GM10266 (cell line): ENCODE data around the gene RASSF7.

Experiments used
- DNase-seq: peaks from one replicate; pipeline ENCODE4 v3.0.0; 2012; ENCODE audit errors: extremely low spot score
- TF ChIP-seq, protein P1 (sequence below): IDR thresholded peaks from 2 replicates; pipeline ENCODE4 v1.5.1; 2012; ENCODE audit warnings: mild to moderate bottlenecking, low read depth; ENCODE audit not compliant: control insufficient read depth, insufficient read depth; ENCODE audit errors: missing control alignments

The RASSF7 gene

DNA sequence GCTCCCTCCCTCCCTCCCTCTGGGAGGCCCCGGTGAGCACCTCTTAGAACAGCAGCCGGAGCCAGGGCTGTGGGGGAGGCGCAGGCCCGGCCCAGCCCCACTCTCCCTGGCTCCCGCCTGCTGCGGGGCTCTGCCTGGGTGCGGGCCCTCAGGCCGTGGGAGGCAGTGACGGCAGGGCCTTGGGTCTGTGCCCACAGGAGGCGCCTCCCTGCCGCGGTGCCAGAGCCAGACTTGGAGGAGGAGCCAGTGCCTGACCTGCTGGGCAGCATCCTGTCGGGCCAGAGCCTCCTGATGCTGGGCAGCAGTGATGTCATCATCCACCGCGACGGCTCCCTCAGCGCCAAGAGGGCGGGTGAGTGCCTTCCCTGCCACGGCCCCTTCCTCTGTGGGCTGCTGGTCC, 45.5 kb downstream of the RASSF7 start:
- no peak for DNase-seq

DNA sequence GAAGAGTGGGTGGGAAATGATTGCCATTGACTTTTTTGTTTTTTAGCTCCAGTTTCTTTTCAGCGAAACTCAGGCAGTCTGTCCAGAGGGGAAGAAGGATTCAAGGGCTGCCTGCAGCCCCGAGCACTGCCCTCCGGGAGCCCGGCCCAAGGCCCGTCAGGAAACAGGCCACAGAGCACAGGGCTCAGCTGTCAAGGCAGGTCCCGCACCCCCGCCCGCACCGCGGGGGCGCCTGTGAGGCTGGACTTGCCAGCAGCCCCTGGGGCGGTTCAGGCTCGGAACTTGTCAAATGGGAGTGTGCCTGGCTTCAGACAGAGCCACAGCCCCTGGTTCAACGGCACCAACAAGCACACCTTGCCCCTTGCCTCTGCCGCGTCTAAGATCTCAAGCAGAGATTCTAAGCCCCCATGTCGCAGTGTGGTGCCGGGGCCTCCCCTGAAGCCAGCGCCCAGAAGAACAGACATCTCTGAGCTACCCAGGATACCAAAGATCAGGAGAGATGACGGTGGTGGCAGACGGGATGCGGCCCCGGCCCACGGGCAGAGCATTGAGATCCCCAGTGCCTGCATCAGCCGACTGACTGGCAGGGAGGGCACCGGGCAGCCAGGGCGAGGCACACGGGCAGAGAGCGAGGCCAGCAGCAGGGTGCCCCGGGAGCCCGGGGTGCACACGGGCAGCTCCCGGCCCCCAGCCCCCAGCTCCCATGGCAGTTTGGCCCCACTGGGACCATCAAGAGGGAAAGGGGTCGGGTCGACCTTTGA, 46.4 kb downstream of the RASSF7 start:
- TF ChIP-seq, protein P1, sequence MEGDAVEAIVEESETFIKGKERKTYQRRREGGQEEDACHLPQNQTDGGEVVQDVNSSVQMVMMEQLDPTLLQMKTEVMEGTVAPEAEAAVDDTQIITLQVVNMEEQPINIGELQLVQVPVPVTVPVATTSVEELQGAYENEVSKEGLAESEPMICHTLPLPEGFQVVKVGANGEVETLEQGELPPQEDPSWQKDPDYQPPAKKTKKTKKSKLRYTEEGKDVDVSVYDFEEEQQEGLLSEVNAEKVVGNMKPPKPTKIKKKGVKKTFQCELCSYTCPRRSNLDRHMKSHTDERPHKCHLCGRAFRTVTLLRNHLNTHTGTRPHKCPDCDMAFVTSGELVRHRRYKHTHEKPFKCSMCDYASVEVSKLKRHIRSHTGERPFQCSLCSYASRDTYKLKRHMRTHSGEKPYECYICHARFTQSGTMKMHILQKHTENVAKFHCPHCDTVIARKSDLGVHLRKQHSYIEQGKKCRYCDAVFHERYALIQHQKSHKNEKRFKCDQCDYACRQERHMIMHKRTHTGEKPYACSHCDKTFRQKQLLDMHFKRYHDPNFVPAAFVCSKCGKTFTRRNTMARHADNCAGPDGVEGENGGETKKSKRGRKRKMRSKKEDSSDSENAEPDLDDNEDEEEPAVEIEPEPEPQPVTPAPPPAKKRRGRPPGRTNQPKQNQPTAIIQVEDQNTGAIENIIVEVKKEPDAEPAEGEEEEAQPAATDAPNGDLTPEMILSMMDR, result no peak
- DNase-seq, result no peak

More for the DNA sequence above, 45.5 kb downstream of the RASSF7 start:
- TF ChIP-seq, protein P1, result no peak

DNA sequence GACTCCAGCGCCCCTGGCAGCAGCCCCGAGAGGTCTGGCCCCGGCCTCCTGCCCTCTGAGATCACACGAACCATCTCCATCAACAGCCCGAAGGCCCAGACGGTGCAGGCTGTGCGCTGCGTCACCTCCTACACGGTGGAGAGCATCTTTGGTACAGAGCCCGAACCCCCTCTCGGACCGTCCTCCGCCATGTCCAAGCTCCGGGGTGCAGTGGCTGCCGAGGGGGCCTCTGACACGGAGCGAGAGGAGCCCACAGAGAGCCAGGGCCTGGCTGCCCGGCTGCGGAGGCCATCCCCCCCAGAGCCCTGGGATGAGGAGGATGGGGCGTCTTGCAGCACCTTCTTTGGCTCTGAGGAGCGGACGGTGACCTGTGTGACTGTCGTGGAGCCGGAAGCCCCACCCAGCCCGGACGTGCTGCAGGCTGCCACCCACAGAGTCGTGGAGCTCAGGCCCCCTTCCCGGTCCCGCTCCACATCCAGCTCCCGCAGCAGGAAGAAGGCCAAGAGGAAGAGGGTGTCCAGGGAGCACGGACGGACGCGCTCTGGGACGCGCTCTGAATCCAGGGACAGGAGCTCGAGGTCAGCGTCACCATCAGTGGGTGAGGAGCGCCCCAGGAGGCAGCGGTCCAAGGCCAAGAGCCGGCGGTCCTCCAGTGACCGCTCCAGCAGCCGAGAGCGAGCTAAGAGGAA, 47.3 kb downstream of the RASSF7 start:
- no peak for DNase-seq
- TF ChIP-seq, protein P1, result no peak

DNA sequence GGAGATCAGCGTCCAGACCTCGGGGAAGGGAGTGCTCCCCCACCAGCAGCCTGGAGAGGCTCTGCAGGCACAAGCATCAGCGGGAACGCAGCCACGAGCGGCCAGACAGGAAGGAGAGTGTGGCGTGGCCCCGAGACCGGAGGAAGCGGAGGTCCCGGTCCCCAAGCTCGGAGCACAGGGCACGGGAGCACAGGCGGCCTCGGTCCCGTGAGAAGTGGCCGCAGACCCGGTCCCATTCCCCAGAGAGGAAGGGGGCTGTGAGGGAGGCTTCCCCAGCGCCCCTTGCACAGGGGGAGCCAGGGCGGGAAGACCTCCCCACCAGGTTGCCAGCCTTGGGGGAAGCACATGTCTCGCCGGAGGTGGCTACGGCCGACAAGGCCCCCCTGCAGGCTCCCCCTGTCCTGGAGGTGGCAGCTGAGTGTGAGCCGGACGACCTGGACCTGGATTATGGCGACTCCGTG, 48.1 kb downstream of the RASSF7 start:
- TF ChIP-seq, protein P1, result no peak
- DNase-seq, result no peak

DNA sequence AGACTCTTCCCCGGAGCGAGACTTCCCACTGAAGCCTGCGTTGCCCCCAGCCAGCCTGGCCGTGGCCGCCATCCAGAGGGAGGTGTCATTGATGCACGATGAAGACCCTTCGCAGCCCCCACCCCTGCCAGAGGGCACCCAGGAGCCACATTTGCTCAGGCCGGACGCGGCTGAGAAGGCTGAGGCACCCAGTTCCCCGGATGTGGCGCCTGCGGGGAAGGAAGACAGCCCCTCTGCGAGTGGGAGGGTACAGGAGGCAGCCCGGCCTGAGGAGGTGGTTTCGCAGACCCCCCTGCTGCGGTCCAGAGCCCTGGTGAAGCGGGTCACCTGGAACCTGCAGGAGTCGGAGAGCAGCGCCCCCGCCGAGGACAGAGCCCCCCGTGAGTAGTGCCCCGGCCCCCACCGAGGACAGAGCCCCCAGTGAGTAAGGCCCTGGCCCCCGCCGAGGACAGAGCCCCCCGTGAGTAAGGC, 48.6 kb downstream of the RASSF7 start:
- DNase-seq, result no peak
- TF ChIP-seq, protein P1, result no peak

DNA sequence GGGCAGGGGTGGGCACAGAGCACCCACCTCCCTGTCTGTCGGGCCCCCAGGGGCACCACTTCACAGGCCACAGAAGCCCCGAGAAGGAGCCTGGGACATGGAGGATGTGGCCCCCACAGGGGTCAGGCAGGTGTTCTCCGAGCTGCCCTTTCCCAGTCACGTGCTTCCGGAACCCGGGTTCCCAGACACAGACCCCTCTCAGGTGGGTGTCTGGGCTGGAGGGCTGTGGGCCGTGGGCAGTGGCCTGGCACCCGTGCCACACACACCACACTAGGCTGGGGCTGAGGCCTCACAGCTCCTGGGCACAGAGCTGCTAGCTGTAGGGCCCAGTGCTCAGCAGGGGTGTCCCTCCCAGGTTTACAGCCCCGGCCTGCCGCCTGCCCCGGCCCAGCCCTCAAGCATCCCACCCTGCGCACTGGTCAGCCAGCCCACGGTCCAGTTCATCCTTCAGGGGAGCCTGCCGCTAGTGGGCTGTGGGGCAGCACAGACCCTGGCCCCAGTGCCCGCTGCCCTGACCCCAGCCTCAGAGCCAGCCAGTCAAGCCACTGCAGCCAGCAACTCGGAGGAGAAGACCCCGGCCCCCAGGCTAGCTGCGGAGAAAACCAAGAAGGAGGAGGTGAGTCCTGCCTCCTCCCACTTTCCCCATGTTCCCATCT, 49.5 kb downstream of the RASSF7 start:
- TF ChIP-seq, protein P1, result no peak
- no peak for DNase-seq
